ENCODE results near the gene BBS9. TPM values are rescaled to one million over a fixed set of nuclear protein-coding genes. Genes with fewer than 3 reads are reported as not detected.

Gene BBS9
- total and polyA plus RNA-seq, 2 donors (not counting 1 experiment from before 2014, with no cell fraction given) = 8.4 to 45.2 TPM

GRCh38 chr7:33137103-33137502, 7.7 kb downstream of the BBS9 start:
- H3K36me3 ChIP-seq (replicated peaks in 1 of 2; ENCODE audit: control extremely low read depth in 1 of 2, control insufficient read depth in 1 of 2, extremely low read depth in 1 of 2, insufficient read depth in 2 of 2, low read length in 1 of 2) = no peaks in the 10 kb centered on the region
- WGBS (ENCODE audit: insufficient coverage) = 93% methylated on average over 14 of the region's 15 CpGs
- peaks cover 41% of the 10 kb centered on the region for H3K79me2 ChIP-seq (ENCODE audit: control insufficient read depth, insufficient read depth, low read length)
- no peaks in the 10 kb centered on the region for H3K4me1 ChIP-seq (ENCODE audit: control insufficient read depth in 2 of 2, insufficient read depth in 2 of 2, low read length in 2 of 2)
- ATAC-seq (ENCODE audit: low read depth) = no peak
- no peaks in the 10 kb centered on the region for H3K9me3 Mint-ChIP-seq (ENCODE audit: insufficient read depth)
- H3K27me3 ChIP-seq (replicated peaks in 1 of 4; ENCODE audit: control extremely low read depth in 1 of 4, control insufficient read depth in 3 of 4, insufficient read depth in 4 of 4, low read length in 3 of 4) = no peaks in the 10 kb centered on the region
- H3K27me3 Mint-ChIP-seq = no peaks in the 10 kb centered on the region
- no peak overlapping the region for H3K27ac Mint-ChIP-seq
- no peak overlapping the region for H3K4me3 ChIP-seq (ENCODE audit: control extremely low read depth in 1 of 5, extremely low read depth in 1 of 5, insufficient read depth in 1 of 5, low read depth in 2 of 5, low read length in 4 of 5)
- no peak overlapping the region for H3K4me3 Mint-ChIP-seq
- peaks cover 0 to 14% (median 2%) of the 10 kb centered on the region in 3 donors for H3K9me3 ChIP-seq (ENCODE audit: control extremely low read depth in 1 of 3, control insufficient read depth in 2 of 3, insufficient read depth in 1 of 3, low read length in 2 of 3)
- no peaks in the 10 kb centered on the region for H4K20me1 ChIP-seq (ENCODE audit: control insufficient read depth, insufficient read depth, low read length, poor library complexity, severe bottlenecking)
- POLR2A ChIA-PET = no interaction called here
- intact Hi-C loops (cut with micrococcal nuclease) = no loop called here
- no peak overlapping the region for H2AFZ ChIP-seq (ENCODE audit: insufficient read depth, low read depth, low read length, poor library complexity, severe bottlenecking)
- H3K4me1 Mint-ChIP-seq = peaks cover under 1% of the 10 kb centered on the region
- H3K9ac ChIP-seq (ENCODE audit: low read length) = no peak overlapping the region
- CTCF ChIA-PET = no interaction called here
- DNase-seq = no peak
- TF ChIP-seq CTCF (IDR thresholded peaks at IDR 0.05) (no peak), EZH2 (IDR thresholded peaks at IDR 0.05; ENCODE audit: borderline replicate concordance, insufficient read depth, low read depth, low read length, poor library complexity, severe bottlenecking) (no peak)
- H3K27ac ChIP-seq (ENCODE audit: low read length in 2 of 2) = no peak overlapping the region
- no peak overlapping the region for H3K4me2 ChIP-seq (replicated peaks; ENCODE audit: low read depth, low read length, poor library complexity, severe bottlenecking)

- DNase-seq = no peak
- H4K20me1 ChIP-seq (ENCODE audit: control insufficient read depth, insufficient read depth, low read length, poor library complexity, severe bottlenecking) = no peaks in the 10 kb centered on the region
- Mint-ChIP-seq H3K9me3 (ENCODE audit: insufficient read depth) (peaks cover 4% of the 10 kb centered on the region), H3K4me3 (no peak overlapping the region), H3K4me1 (no peaks in the 10 kb centered on the region), H3K27me3 (no peaks in the 10 kb centered on the region), H3K27ac (no peak overlapping the region)
- CTCF ChIA-PET = no interaction called here
- H3K27me3 ChIP-seq (replicated peaks in 1 of 4; ENCODE audit: control extremely low read depth in 1 of 4, control insufficient read depth in 3 of 4, insufficient read depth in 4 of 4, low read length in 3 of 4) = no peaks in the 10 kb centered on the region
- H3K27ac ChIP-seq (ENCODE audit: low read length in 2 of 2) = no peak overlapping the region
- intact Hi-C loops (cut with micrococcal nuclease) = no loop called here
- H3K79me2 ChIP-seq (ENCODE audit: control insufficient read depth, insufficient read depth, low read length) = peaks cover 6% of the 10 kb centered on the region
- no peak overlapping the region for H3K4me3 ChIP-seq (ENCODE audit: control extremely low read depth in 1 of 5, extremely low read depth in 1 of 5, insufficient read depth in 1 of 5, low read depth in 2 of 5, low read length in 4 of 5)
- H3K9me3 ChIP-seq (ENCODE audit: control extremely low read depth in 1 of 3, control insufficient read depth in 2 of 3, insufficient read depth in 1 of 3, low read length in 2 of 3) = peaks cover 0 to 8% (median 0%) of the 10 kb centered on the region in 3 donors
- H3K4me2 ChIP-seq (replicated peaks; ENCODE audit: low read depth, low read length, poor library complexity, severe bottlenecking) = no peak overlapping the region
- no peaks in the 10 kb centered on the region for H3K36me3 ChIP-seq (replicated peaks in 1 of 2; ENCODE audit: control extremely low read depth in 1 of 2, control insufficient read depth in 1 of 2, extremely low read depth in 1 of 2, insufficient read depth in 2 of 2, low read length in 1 of 2)
- no peaks in the 10 kb centered on the region for H3K4me1 ChIP-seq (ENCODE audit: control insufficient read depth in 2 of 2, insufficient read depth in 2 of 2, low read length in 2 of 2)
- POLR2A ChIA-PET = no interaction called here
- H3K9ac ChIP-seq (ENCODE audit: low read length) = no peak overlapping the region
- no peak overlapping the region for H2AFZ ChIP-seq (ENCODE audit: insufficient read depth, low read depth, low read length, poor library complexity, severe bottlenecking)
- TF ChIP-seq CTCF (IDR thresholded peaks at IDR 0.05) (no peak), EZH2 (IDR thresholded peaks at IDR 0.05; ENCODE audit: borderline replicate concordance, insufficient read depth, low read depth, low read length, poor library complexity, severe bottlenecking) (no peak)
- WGBS (ENCODE audit: insufficient coverage) = 100% methylated on average over 1 of the region's 1 CpG
- no peak for ATAC-seq (ENCODE audit: low read depth)
Measured at GRCh38 chr7:33142585-33142984, 13.2 kb downstream of the BBS9 start.

Measured in B cell (primary cell).